A673 (cell line): ENCODE data around the gene ALG14.

Experiments
- EZH2 ChIP-seq: fragments of 200-600 bp; sonication (generic); IDR thresholded peaks from 2 replicates; pipeline ENCODE4 v1.6.1; 2017; ENCODE audit warnings: borderline replicate concordance, low read depth, mild to moderate bottlenecking, mixed read lengths, antibody characterized with exemption, low read length; ENCODE audit not compliant: poor library complexity, severe bottlenecking
- TF ChIP-seq, protein P1 (sequence below): fragments of 300-800, 200-600 bp; sonication (generic); conservative IDR thresholded peaks from 2 replicates; pipeline ENCODE4 v1.5.1; 2017; ENCODE audit warnings: low read depth, mild to moderate bottlenecking, antibody characterized with exemption, low read length, moderate library complexity, mixed read lengths

DNA sequence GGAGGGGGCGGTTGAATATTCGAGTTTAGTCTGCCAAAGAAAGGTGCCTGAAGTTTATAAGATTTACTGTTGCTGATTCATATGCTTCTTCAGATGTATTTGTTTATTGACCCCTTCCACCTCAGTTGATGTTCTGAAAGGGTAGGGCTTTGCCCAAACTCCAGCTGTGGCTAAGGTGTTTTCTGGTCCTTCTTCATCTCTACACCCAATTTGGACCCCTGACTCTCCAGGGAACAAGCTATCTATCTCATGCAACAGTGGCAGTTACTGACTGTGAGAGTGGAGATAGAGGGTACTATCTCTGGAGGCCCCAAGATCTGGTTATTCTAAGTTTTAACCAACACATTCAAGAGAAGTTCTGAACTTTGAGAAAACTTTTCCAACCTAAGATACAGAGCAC lies 12.6 kb upstream of the ALG14 start:
- TF ChIP-seq, protein P1, sequence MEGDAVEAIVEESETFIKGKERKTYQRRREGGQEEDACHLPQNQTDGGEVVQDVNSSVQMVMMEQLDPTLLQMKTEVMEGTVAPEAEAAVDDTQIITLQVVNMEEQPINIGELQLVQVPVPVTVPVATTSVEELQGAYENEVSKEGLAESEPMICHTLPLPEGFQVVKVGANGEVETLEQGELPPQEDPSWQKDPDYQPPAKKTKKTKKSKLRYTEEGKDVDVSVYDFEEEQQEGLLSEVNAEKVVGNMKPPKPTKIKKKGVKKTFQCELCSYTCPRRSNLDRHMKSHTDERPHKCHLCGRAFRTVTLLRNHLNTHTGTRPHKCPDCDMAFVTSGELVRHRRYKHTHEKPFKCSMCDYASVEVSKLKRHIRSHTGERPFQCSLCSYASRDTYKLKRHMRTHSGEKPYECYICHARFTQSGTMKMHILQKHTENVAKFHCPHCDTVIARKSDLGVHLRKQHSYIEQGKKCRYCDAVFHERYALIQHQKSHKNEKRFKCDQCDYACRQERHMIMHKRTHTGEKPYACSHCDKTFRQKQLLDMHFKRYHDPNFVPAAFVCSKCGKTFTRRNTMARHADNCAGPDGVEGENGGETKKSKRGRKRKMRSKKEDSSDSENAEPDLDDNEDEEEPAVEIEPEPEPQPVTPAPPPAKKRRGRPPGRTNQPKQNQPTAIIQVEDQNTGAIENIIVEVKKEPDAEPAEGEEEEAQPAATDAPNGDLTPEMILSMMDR = no peak
- no peak for TF ChIP-seq EZH2
